HUDEP-2 (cell line): ENCODE results near the gene UBA5.
A peak's percentile ranks its signal among the peaks of the same experiment; 100 is the strongest.

Experiments
- DNase-seq, 76 experiments: peaks; one replicate each; lab custom pipeline; 2025; ENCODE audit not compliant: unreplicated experiment in 76 of 76; lab: John Stamatoyannopoulos, UW

UBA5 gene

DNA sequence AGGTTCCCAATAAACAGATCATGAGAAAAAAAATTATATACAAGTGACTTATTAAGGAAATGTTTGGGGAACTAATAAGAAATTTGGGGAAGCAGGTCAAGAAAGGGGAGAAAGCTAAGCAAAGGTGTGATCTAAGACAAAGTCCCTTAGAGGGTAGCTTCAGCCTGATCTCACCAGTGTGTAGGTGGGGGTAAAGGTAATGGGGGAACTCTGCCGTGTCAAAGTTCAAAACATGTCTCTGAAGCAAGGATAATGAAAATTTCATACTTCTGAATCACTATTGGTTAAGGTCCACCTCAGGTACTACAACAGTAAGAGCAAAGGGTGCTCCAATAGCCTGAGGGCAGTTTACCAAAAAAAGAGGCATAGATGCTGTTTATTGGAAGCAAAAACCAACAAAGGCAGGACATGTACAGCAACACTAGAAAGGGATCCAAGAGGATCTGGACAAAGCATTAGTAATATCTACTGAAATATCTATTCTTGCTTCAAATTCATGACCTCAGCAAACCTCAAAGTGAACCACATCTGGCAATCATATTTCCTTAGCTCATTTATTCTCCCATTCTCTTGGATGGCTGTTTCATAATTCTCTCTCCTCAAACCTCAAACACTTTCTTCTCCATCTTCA is 7.4 kb upstream of the UBA5 start:
- no peak for DNase-seq

DNA sequence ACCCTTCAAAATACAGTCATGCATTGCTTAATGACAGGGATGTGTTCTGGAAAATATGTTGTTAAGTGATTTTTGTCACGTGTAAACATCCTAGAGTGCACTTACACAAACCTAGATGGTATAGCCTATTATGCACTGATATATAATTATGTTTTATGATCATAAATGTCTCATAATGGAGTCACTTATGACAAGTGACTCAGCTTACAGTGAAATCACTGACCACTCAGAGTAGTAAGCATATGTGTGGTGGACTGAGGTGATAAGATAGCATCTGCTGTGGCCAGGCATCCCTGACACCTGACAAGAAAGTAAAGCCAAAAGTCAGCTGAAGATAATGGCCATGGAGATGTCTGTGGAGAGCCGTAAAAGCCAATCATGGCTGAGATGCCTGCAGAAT is 5.9 kb upstream of the UBA5 start:
- DNase-seq = peak in 1 of 76 experiments; percentile 7

DNA sequence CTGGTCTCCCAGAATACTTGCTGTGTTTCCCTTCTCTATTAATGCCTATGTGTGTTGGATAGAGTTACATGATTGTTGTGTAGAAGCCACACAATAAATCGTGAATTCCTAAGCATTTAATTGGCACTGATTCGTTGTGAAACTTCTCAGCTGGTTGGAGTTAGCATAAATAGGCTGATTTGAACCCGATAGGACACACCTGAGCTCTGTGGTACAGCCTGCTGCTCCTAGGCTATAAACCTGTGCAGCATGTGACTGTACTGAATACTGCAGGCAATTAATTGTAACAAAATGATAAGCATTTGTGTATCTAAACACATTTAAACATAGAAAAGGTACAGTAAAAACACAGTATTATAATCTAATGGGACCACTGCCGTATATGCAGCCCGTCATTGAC is 5.4 kb upstream of the UBA5 start:
- DNase-seq = no peak

DNA sequence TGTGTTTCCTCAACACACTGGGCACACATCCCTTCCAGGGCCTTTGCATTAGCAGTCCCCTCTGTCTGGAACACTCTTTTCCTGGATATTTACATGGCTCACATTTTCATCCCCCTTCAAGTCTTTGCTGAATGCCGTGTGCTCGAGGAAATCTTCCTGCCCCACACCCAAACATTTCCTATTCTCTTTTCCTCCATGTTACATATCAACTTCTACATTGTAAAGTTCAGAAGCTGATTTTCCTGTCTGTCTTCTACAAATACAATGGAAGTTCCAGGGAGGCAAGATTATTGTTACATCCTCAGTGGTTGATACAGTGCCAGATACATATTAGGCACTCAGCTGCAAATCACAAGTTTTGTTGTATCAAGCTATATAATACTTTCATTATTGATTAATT is 4.7 kb upstream of the UBA5 start:
- DNase-seq = no peak

DNA sequence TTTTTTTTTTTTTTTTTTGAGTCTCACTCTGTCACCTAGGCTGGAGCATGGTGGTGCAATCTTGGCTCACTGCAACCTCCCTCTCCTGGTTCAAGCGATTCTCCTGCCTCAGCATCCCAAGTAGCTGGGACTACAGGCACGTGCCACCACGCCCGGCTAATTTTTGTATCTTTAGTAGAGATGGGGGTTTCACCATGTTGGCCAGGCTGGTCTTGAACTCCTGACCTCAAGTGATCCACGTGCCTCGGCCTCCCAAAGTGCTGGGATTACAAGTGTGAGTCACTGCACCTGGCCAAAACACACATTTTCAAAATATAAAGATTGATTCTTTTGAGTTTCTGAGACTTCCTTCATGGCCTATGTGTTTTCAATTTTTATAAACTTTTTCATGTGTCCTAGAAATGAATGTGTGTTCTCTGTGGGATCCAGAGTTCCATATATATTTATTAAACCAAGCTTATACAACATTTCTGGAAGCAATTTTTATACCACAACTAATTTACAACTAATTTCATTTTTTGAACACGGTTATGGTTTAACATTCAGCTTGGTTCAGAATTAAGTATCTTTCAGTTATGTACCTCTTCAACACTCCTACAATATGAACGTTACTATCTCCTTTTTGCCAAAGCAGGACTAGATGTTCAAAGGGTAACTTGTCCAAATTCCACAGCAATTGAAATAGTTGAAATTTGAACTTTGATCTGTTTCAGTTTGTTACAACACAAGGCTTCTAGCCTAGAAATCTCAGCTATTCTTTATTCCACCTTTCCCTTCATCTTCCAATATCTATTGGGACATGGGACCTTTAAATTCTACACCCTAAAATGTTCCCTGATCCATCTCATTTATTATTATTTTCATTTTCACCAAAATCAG is 2.0 kb upstream of the UBA5 start:
- no peak for DNase-seq

DNA sequence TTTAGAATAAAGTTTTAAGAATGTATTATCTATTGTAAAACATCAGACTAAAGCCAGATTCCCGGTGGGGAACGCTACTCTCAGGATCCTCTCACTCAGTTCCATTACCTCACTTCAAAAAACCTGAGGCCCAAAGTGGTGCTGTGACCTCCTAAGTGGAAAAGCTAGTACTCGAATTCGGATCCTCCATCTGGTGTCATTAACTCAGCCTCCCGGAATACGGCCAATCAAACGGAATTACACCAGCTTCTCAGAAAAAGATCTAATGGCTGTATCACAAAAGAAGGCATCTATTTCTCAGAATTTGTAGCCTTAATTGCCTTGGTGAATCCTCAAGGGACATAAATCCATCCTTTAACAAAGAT is 1.1 kb upstream of the UBA5 start:
- DNase-seq = peak in 1 of 76 experiments; percentile 6

DNA sequence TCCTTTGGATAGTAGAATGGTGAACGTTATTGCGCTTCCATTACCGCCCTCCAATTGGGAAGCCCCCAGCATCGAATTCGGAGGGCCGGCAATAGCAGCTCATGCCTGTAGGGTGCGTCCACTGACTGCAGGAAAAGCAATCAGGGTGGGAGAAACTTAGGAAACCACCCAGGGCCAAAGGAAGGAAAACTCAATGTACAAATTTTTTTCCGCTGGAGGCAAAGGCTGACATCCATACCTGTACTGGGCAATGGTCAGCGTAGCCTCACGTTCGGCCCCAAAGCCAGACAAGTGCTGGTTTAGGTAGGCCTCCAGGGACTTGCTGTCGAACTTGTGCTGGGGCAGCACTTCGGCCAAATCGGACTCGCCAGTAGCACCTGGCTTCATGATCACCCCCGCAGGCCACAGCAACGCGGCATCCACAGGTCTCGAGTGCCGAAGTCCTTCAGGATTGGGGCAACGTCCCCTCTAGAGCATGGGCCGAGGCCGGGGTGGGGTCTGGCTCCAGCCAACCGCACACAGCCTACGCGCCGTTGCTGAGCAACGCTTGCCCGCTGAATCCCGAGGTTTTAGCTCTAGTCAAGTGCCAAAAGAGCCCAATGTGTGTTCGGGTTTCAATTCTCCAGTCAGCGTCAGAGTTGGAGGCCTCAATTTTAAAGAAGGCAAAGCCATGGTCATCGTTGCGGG is 621 bp upstream of the UBA5 start, which contains the start of gene ACAD11:
TSS of gene ACAD11 (minus strand) at position 445 of the 687 bp plus-strand sequence. CDS start at position 387, 58 bp downstream.
- peak in 65 of 76 experiments; percentile 2 to 82 (median 45) for DNase-seq

DNA sequence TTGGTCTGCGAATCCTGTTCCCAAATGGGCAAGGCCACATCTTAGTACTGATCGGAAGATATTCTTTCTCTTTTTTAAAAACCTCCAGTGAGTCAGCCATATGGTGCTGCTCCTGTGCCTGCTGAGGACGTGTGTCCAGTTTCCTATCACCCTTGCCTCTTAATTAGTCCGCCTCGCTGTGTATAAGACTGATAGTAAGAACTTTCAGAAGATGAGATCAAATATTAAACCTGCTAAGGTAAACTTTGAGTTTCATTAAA is 612 bp downstream of the UBA5 start:
- peak in 2 of 76 experiments; percentile 13 to 47 for DNase-seq

DNA sequence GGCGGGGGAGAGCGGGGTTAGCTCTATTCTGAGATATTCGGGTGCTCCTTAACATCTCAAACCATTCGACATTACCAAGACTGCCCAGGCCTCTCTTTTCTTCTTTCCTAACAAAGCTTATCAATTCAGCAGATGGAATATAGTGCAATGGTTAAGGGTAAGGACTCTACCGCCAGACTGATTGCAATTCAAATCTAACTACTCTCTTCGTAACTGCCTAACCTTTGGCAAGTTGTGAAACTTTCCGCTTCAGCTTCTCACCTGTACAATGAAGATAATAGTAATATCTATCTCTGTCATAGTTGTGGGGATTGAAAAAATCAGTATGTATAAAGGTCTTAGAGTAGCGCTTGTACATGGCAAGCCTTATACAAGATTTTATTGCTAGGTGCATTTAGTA is 972 bp downstream of the UBA5 start:
- peak in 3 of 76 experiments; percentile 20 to 42 (median 38) for DNase-seq

DNA sequence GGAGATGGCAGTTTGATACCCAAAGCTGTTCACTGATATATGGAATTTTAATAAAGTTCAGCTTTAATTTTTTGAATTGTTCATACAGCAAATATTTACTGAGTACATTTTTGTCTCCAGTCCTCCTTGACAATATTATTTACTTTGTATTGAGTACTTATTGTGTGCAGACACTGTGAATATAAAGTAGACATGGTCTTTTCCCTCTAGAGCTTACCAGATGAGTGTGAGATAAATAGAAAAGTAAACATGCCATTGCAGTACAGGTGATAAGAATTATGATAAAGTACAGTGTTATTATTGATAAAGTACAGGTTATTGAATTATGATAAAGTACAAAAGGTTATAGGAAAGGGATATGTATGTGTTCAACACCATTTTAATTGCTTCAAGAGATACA is 2.1 kb downstream of the UBA5 start:
- no peak for DNase-seq

DNA sequence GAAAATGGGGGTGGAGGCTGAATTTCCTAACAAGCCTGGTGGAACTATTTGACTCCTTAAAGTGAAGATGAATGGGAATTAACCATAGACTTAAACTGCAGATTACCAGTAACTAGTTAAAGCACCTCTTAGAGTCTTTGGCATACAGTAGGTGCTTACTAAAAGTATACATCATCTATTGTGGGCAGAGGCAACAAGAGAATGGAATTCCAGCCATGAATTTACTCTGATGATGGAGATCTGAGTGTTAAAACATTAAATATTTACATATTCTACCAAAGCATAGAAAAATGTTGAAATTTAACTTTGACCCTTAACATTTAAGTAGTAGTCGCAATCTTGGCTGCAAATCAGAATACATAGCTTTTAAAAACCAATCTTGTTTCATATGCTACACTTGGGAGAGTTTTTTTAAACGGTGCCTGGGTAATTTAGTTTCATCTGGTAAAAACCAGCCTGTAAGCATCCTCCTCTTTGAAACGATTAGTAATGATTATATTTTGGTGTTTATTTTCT is 5.2 kb downstream of the UBA5 start:
- no peak for DNase-seq

DNA sequence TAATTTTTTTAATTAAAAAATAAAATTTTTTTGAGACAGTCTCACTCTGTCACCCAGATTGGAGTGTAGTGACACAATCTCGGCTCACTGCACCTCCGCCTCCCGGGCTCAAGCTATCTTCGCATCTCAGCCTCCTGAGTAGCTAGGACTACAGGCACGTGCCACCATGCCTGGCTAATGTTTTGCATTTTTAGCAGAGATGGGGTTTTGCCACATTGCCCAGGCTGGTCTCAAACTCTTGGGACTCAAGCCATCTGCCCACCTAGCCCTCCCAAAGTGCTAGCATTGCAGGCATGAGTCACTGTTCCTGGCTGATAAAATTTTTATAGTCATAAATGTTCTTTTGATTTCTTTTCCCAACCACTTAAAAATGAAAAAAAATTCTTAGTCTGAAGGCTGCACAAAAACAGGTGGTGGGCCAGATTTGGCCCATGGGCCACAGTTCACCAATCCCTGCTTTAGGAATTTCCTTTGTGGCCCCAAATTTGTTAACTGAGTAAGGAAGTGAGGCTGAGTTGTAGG is 9.2 kb downstream of the UBA5 start:
- peak in 3 of 76 experiments; percentile 1 to 7 (median 5) for DNase-seq

DNA sequence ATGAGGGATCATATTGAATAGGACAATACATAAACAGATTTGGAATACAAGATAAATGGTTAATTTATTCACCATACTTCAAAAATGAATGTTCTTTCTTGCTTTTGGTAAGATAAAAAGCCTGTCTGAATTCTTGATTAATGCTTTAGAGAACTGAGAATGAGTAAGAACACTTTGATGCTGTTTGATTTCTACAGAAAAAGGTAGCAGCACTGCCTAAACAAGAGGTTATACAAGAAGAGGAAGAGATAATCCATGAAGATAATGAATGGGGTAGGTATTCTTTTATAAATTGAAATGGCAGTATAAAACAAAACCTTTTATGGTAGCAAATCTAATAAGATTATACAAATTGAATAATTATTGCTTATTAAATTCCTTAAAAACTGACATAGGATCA is 15.3 kb downstream of the UBA5 start:
- no peak for DNase-seq

DNA sequence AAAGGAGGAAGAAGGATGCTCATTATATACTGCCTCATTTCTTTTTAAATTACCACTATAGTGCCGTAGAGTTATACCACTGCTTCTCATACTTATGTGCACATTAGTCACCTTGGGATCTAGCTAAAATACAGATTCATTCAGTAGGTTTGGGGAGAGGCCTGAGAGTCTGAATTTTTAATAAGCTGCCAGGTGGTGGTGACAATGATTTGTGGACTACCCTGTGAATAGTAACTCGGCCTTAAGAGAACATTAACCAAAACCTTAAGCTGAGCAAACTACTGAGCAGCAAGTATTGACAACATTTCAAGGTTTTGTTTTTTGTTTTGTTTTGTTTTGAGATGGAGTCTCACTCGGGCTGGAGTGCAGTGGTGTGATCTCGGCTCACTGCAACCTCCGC is 19.8 kb downstream of the UBA5 start:
- no peak for DNase-seq

DNA sequence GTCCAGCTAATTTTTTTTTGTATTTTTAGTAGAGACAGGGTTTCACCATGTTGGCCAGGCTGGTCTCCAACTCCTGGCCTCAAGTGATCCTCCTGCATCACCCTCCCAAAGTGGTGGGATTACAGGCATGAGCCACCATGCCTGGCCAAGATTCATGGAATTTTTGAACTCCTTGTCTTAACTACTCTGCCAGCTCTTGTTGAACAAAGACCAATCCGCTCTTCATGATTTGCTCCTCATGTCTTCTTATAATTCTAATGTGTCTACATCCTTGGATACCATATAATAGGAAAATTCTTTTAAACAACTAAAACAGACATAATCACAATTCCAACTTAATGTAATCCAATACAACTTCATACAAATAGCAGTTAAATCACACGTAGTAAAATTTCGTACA is 21.3 kb downstream of the UBA5 start:
- DNase-seq = no peak

DNA sequence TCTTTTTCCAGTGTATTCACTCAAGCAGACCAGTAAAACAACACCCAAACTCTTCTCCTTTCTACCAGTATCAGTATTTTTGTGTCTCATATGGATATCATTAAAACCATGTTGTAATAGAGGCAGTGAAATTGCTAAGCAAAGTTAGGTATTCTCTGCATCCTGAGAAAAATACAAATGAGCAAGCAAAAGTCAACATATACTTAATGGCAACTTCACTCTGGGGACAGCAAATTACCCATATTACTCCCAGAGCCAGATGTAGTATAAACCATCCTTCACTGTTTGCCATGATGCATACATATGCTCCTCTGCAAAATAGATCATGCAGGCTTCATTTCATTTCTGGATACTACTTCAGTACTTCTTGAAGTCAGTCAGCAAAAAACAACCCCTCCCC is 22.1 kb downstream of the UBA5 start:
- DNase-seq = no peak

DNA sequence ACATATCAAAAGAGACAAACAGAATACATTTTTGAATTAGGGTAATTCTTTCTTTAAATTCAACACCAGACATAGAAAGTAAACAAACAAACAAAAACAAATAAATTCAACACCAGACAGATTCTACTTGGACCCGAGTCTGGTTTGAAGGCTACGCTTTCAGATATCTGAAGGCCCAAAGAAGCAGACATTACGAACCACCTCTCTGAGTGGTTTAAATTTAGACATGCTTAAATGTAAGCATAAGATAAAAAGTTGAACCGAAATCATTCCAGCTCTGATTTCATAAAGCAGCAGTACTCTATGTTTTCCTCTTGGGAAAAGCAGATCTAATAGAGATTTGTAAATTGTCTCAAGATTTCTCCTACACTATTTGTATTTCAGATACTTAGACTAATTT is 29.9 kb downstream of the UBA5 start:
- DNase-seq = no peak

DNA sequence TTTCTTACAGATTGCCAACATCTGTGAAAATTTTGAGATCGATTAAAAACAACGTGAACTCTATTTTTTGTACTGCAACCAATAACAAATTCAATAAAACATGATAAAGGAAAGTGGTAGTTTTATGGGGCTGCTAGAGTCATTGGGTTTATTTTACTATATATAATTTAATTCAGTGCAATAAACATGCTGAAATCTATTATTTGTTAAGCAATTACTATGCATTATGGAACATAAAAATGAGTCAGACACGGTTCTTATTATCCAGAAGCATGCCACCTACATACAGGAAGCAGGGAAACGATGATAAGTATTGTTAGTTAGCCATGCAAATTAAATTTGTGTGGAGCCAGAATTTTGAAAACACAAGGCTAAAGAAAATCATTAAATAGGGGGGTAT is 34.9 kb downstream of the UBA5 start:
- no peak for DNase-seq

DNA sequence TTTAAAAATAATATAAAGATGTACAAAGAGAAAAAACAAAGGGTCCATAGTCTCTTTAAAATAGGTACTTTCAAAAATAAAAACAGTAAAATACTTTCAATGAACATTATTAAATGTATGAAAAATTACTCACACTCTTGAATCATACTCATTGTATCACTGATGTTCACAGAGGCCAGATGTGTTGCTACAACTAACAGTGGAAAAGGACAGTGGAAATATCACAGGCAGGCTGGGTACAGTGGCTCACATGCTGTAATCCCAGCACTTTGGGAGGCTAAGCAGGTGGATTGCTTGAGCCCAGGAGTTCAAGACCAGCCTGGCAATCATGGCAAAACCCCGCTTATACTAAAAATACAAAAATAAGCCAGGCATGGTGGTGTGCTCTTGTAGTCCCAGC is 35.3 kb downstream of the UBA5 start:
- no peak for DNase-seq

DNA sequence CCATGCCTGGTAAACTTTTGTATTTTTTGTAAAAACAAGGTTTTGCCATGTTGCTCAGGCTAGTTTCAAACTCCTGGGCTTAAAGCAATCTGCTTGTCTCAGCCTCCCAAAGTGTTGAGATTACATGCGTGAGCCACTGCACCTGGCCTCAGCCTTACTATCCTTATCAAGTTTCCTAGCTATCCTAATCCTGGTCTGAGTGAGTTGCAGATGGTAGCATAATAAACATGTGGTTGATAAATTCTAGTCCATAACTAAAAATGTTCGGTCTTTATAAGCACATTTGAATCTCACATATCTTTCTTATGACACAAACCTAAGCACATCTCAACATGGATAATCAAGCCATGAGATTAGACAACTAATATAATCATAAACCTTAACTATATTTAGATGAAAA is 43.6 kb downstream of the UBA5 start:
- no peak for DNase-seq

DNA sequence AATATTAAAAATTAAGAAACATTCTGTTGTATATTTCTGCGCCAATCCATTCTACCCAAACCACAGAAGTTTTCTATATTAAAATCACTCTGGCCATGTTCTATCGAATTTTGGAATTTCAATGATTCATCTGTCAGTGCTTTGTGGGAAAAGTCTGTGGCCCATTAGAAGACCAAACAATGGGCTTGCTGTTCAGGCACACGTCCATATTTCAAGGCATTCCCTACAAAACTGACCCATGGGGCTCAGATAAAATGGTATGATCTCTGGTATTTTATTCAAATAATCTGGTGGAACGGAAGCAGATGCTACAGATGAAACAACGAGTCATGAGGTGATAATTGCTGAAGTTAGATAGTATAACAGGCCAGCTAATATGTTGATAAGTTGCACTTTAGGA is 49.6 kb downstream of the UBA5 start:
- DNase-seq = no peak
